ENCODE data around the gene GLB1L2.

Gene GLB1L2

DNA sequence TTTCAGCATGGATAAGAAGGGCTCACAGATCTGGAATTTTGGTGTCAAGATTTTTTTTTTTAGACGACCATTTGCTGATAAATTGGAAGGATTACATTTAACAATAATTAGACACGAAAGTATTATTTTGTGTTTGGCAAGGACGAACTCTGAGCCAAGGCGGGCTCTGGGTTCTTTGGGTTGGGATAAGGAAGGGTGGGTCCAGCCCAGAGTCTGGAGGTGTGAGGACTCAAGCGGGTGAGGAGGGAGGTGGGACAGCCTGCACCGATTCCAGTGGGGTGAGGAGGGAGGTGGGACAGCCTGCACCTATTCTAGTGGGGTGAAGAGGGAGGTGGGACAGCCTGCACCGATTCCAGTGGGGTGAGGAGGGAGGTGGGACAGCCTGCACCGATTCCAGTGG lies 76.1 kb downstream of the GLB1L2 start:
- no peak for DNase-seq

- no peak for DNase-seq
Measured at GRCh38 chr11:134409552-134410429, 78.0 kb downstream of the GLB1L2 start.

DNA sequence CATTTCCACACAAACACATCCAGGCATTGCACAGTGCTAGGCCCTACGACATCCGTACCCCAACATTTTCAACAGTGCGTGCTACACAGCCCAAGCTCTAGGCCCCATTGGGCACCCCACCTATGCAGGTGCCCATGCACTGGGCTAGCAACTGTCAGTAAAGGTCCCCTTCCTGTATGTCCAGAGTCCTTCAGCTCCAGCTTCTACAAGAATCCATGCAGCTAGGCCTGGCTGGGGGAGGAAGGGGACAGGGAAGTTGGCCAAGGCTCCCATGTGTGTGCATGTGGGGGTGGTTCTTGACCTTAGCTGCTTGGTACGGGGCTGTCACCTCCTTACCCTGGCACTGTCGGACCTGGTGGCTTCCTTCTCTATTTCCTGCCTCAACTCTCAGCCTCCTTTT lies 79.0 kb downstream of the GLB1L2 start:
- DNase-seq: no peak

- DNase-seq: peak in 1 of 6 experiments; percentile 10
Measured at GRCh38 chr11:134412203-134413042, 80.6 kb downstream of the GLB1L2 start, which contains the start of gene B3GAT1. TSS of gene B3GAT1 (minus strand) at chr11:134412242. CDS start at chr11:134387659, 24,583 bp downstream.

- no peak for DNase-seq
Measured at GRCh38 chr11:134413043-134413825, 81.4 kb downstream of the GLB1L2 start.

- no peak for DNase-seq
Measured at GRCh38 chr11:134413826-134414731, 82.3 kb downstream of the GLB1L2 start.

DNA sequence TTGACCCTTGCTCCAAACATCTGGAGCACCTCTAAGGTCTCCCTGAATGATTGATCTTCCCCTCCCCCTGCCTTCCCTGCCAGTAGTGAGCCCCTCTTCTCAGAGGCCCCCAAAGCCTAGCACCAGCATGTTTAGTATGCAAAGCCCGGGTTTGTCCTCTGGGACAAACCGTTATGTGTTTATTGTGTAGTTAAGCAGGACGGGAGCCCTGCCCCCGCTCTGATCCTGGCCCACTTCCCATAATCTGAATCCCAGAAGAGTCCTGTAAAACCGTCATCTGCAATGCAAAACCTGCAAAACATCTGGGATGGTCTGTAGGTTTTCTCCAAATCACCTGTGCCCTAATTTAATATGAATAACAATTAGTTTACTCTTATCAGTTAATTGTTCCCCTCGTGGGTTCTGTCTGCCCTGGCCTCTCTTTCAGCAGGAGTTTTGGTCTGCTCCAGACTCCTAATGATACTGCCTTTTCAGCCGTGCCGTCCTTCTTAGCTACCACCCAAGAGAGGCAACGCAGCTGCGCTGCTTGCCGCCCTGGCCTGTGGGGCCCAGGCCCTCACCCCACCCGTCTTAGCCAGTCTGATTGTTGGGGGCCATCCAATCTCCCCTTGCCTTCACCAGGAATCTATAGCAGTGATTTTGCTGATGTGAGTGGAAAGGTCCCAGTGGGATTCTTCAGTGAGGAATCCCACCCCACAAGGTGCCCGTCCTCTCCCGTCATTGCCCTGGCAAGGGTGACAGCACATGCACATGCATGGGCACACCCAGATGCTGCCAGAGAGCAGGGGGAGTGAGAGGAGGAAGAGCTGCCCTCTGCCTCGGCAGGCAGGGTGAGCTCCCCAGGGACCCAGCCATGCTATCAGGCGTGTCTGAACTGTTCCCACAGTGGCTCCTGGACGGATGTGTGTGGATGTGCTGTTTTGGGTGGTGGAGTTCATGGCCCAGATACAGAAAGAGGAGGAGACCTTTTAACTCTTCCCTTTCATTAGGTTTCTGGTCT lies 83.3 kb downstream of the GLB1L2 start:
- no peak for DNase-seq

GRCh38 chr11:134416726-134417125 lies 84.9 kb downstream of the GLB1L2 start:
- no peak for DNase-seq

GRCh38 chr11:134417871-134418840 lies 86.4 kb downstream of the GLB1L2 start:
- no peak for DNase-seq

- DNase-seq: no peak
Measured at GRCh38 chr11:134423106-134423505, 91.3 kb downstream of the GLB1L2 start.

- DNase-seq: no peak
Measured at GRCh38 chr11:134425413-134425812, 93.6 kb downstream of the GLB1L2 start.
